ENCODE measurements around the gene PP2D1. TPM values are rescaled to one million over a fixed set of nuclear protein-coding genes. Genes with fewer than 3 reads are reported as not detected.
A peak's percentile ranks its signal among the peaks of the same experiment; 100 is the strongest.

PP2D1 gene, protein sequence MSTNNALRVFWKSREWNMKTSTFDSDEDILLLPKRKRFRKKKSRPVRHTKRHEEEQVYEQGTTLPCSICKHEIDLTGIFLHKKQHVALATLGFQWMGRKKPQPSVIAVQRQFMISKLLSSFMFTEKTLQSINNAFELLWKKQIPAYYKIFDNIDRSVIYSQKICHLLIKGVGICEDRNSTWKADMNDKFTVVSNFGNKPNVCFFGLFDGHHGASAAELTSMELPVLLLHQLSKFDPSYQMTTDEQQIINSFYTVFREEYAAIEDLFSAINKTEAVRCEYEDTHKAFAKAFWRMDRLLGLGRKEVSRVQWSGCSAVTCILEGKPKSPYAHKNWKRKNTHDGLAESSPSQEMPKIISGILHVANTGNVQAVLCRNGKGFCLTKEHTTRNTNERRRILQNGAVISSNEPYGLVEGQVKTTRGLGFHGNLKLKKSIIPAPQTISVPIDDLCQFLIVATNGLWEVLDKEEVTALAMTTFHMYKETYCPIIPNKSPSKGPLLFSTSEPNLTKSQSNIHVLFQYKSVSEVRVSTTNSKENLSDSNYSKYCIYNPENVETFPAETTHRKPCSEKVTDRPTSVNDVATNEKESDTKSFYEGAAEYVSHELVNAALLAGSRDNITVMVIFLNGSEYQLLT
- not detected for total RNA-seq

DNA sequence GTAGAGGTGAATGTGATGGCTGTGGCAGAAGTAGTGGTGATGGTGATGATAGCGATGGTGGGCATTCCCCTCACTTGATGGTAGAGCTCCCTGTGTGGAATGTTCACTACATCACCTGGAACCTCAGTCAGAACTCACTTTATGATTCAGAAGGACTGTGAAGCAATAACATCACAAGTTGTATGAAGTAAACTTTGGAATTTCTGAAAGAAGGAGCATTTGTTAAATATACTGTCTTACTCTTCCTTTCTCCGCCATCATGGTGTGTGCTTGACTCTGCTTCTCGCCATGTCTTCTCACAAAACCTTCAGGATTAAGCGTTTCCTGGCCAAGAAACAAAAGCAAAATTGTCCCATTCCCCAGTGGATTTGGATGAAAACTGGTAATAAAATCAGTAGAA, at the start of gene PP2D1:
PP2D1 (minus strand) TSS at position 101 of the 400 bp plus-strand sequence. CDS start 192 bp downstream, outside the sequence.
- H3K9ac ChIP-seq (ENCODE audit: low read depth in 2 of 2, low read length in 2 of 2) = no peak within 1 kb of the TSS
- TF ChIP-seq, protein P1, sequence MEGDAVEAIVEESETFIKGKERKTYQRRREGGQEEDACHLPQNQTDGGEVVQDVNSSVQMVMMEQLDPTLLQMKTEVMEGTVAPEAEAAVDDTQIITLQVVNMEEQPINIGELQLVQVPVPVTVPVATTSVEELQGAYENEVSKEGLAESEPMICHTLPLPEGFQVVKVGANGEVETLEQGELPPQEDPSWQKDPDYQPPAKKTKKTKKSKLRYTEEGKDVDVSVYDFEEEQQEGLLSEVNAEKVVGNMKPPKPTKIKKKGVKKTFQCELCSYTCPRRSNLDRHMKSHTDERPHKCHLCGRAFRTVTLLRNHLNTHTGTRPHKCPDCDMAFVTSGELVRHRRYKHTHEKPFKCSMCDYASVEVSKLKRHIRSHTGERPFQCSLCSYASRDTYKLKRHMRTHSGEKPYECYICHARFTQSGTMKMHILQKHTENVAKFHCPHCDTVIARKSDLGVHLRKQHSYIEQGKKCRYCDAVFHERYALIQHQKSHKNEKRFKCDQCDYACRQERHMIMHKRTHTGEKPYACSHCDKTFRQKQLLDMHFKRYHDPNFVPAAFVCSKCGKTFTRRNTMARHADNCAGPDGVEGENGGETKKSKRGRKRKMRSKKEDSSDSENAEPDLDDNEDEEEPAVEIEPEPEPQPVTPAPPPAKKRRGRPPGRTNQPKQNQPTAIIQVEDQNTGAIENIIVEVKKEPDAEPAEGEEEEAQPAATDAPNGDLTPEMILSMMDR (IDR thresholded peaks at IDR 0.05) = no peak
- no peaks in the 10 kb centered on the region for H3K27me3 ChIP-seq
- no peaks in the 10 kb centered on the region for H3K36me3 ChIP-seq
- no peak within 1 kb of the TSS for H3K27ac ChIP-seq
- intact Hi-C loops (cut with DNase I) = no loop called here
- H3K9me3 ChIP-seq = no peaks in the 10 kb centered on the region
- H3K4me3 ChIP-seq = no peak within 1 kb of the TSS
- H3K4me1 ChIP-seq = no peaks in the 10 kb centered on the region
- DNase-seq = no peak

DNA sequence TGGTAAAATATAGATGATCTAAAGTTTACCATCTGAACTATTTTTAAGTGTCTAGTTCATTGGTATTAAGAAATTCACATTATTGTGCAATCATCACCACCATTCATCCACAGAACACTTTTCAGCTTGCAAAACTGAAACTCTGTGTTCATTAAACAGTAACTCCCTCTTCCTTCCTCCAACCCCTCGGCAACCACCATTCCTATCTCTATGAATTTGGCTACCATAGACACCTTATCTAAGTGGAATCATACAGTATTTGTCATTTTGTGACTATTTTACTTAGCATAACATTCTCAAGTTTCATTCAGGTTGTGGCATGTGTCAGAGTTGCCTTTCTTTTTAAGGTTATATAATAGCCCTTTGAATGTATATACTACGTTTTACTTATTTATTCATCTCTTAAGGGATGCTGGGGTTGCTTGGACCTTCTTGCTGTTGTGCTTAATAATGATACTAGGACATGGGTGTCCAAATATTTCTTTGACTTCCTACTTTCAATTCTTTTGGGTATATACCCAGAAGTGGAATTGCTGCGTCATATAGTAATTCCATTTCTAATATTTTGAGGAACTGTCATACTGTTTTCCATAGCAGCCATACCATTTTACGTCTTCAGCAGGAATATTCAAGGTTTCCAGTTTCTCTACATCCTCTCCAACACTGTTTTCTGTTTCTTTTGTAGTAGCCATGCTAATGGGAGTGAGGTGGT, 49.1 kb upstream of the PP2D1 start:
- no peaks in the 10 kb centered on the region for H3K27me3 ChIP-seq
- H3K27ac ChIP-seq = no peak overlapping the region
- intact Hi-C loops (cut with DNase I) = no loop called here
- peaks cover 4% of the 10 kb centered on the region for H3K4me1 ChIP-seq
- no peak overlapping the region for H3K4me3 ChIP-seq
- no peak overlapping the region for H3K9ac ChIP-seq (ENCODE audit: low read depth in 2 of 2, low read length in 2 of 2)
- no peaks in the 10 kb centered on the region for H3K36me3 ChIP-seq
- TF ChIP-seq, protein P1 (IDR thresholded peaks at IDR 0.05) = no peak
- no peaks in the 10 kb centered on the region for H3K9me3 ChIP-seq
- no peak for DNase-seq

DNA sequence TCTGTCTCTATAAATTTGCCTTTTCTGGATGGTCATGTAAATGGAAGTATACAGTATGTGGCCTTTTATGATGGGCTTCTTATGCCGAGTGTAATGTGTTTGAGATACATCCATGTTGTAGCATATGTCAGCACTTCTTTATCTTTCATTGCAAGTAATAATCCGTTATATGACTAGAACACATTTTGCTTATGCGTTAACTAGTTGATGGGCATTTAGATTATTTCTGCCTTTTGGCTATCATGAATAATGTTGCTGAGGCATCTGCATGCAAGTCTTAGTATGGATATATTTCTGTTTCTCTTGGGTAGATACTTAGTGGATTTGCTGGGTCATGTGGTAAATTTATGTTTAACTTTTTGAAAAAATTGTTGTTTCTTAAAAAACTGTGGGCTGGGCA, 47.9 kb upstream of the PP2D1 start:
- Histone ChIP-seq H3K9me3 (no peaks in the 10 kb centered on the region), H3K27ac (no peak overlapping the region), H3K36me3 (no peaks in the 10 kb centered on the region), H3K4me3 (no peak overlapping the region), H3K9ac (ENCODE audit: low read depth in 2 of 2, low read length in 2 of 2) (no peak overlapping the region), H3K4me1 (peaks cover 7% of the 10 kb centered on the region), H3K27me3 (no peaks in the 10 kb centered on the region)
- DNase-seq = no peak
- intact Hi-C loops (cut with DNase I) = no loop called here
- TF ChIP-seq, protein P1 (IDR thresholded peaks at IDR 0.05) = no peak

DNA sequence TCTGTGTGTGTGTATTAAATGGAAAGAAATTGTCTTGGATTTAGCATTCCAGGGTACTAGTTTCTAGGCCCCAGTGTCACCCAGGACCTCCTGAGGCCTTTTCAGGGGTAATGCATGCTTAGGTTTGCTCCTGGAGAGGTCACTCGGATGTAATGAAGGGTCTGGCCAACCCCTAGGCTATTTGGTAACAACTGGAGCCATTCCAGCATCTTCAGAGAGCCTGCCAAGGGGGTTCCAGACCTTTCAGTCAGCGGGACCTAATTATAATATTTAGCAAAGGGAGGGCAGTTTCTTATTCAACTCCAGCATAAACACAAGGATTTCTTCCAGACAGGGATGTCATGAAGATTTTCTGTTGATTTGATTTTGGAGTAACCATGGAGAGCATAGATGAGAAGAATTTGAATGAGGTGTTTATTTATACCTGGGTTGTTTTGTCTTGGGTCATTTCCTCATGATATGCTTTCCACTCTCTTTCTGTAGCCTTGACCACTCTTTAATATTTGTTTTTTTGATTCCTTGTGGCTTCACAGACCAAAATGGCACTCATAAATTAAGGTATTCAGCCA, 45.6 kb upstream of the PP2D1 start:
- Histone ChIP-seq H3K9ac (ENCODE audit: low read depth in 2 of 2, low read length in 2 of 2) (peak overlapping the region in 1 of 2 donors; percentile 12), H3K27me3 (no peaks in the 10 kb centered on the region), H3K4me3 (no peak overlapping the region), H3K4me1 (peaks cover 17% of the 10 kb centered on the region), H3K27ac (no peak overlapping the region), H3K9me3 (no peaks in the 10 kb centered on the region), H3K36me3 (no peaks in the 10 kb centered on the region)
- TF ChIP-seq, protein P1 (IDR thresholded peaks at IDR 0.05) = no peak
- no peak for DNase-seq
- intact Hi-C loops (cut with DNase I) = no loop called here
